Measurements from ENCODE around the gene PLCE1. TPM values are rescaled to one million over a fixed set of nuclear protein-coding genes. Genes with fewer than 3 reads are reported as not detected.

PLCE1 gene
- total and polyA plus RNA-seq, 2 donors (not counting 1 experiment from before 2014, with no cell fraction given) = 0.33 to 1.2 TPM

GRCh38 chr10:93991114-93991513 lies 2.6 kb upstream of the PLCE1 start:
- DNase-seq (ENCODE audit: low read depth in 2 of 2) = peak in 1 of 2 donors; percentile 12

GRCh38 chr10:93991596-93992284 lies 2.0 kb upstream of the PLCE1 start:
- DNase-seq (ENCODE audit: low read depth in 2 of 2) = peak; percentile 68 to 86
- no peak overlapping the region for H3K27ac ChIP-seq (ENCODE audit: insufficient read depth, low read length)
- H3K9me3 ChIP-seq (ENCODE audit: control insufficient read depth, insufficient read depth, low read depth, low read length) = no peaks in the 10 kb centered on the region
- H3K36me3 ChIP-seq (ENCODE audit: control insufficient read depth, insufficient read depth, low read length) = no peaks in the 10 kb centered on the region
- H4K20me1 ChIP-seq (ENCODE audit: control insufficient read depth, extremely low read depth, insufficient read depth, low read length) = no peaks in the 10 kb centered on the region
- H3K79me2 ChIP-seq (ENCODE audit: control insufficient read depth, insufficient read depth, low read length) = no peaks in the 10 kb centered on the region
- H3K4me1 ChIP-seq (ENCODE audit: control insufficient read depth, extremely low read depth, insufficient read depth, low read length) = peaks cover 4% of the 10 kb centered on the region
- H3K4me2 ChIP-seq (ENCODE audit: extremely low read depth, insufficient read depth, low read length) = peak overlapping the region; percentile 48
- no peak overlapping the region for H2AFZ ChIP-seq (ENCODE audit: low read length)
- no peak overlapping the region for H3K9ac ChIP-seq (ENCODE audit: insufficient read depth, low read length)
- H3K4me3 ChIP-seq (replicated peaks in 1 of 4; ENCODE audit: control extremely low read depth in 1 of 4, insufficient read depth in 1 of 4, low read depth in 3 of 4, low read length in 4 of 4) = no peak overlapping the region
- TF ChIP-seq CTCF (conservative IDR thresholded peaks at IDR 0.05 in 1 of 2, IDR thresholded peaks at IDR 0.05 in 1 of 2; ENCODE audit: low read depth in 1 of 2, low read length in 2 of 2) (no peak), EZH2 (IDR thresholded peaks at IDR 0.05; ENCODE audit: low read length, missing control alignments) (no peak)
- H3K27me3 ChIP-seq (ENCODE audit: control insufficient read depth, insufficient read depth, low read length) = peaks cover 10% of the 10 kb centered on the region

More at GRCh38 chr10:93991114-93991513, 2.6 kb upstream of the PLCE1 start:
- H3K79me2 ChIP-seq (ENCODE audit: control insufficient read depth, insufficient read depth, low read length) = no peaks in the 10 kb centered on the region
- peaks cover 10% of the 10 kb centered on the region for H3K27me3 ChIP-seq (ENCODE audit: control insufficient read depth, insufficient read depth, low read length)
- no peak overlapping the region for H3K4me2 ChIP-seq (ENCODE audit: extremely low read depth, insufficient read depth, low read length)
- no peaks in the 10 kb centered on the region for H3K9me3 ChIP-seq (ENCODE audit: control insufficient read depth, insufficient read depth, low read depth, low read length)
- no peak overlapping the region for H3K9ac ChIP-seq (ENCODE audit: insufficient read depth, low read length)
- no peak overlapping the region for H3K27ac ChIP-seq (ENCODE audit: insufficient read depth, low read length)
- no peak overlapping the region for H3K4me3 ChIP-seq (replicated peaks in 1 of 4; ENCODE audit: control extremely low read depth in 1 of 4, insufficient read depth in 1 of 4, low read depth in 3 of 4, low read length in 4 of 4)
- TF ChIP-seq EZH2 (IDR thresholded peaks at IDR 0.05; ENCODE audit: low read length, missing control alignments) (no peak), CTCF (conservative IDR thresholded peaks at IDR 0.05 in 1 of 2, IDR thresholded peaks at IDR 0.05 in 1 of 2; ENCODE audit: low read depth in 1 of 2, low read length in 2 of 2) (no peak)
- H3K36me3 ChIP-seq (ENCODE audit: control insufficient read depth, insufficient read depth, low read length) = no peaks in the 10 kb centered on the region
- H4K20me1 ChIP-seq (ENCODE audit: control insufficient read depth, extremely low read depth, insufficient read depth, low read length) = no peaks in the 10 kb centered on the region
- peaks cover 4% of the 10 kb centered on the region for H3K4me1 ChIP-seq (ENCODE audit: control insufficient read depth, extremely low read depth, insufficient read depth, low read length)
- no peak overlapping the region for H2AFZ ChIP-seq (ENCODE audit: low read length)

GRCh38 chr10:93992400-93993030 lies 1.2 kb upstream of the PLCE1 start:
- DNase-seq (ENCODE audit: low read depth in 2 of 2) = peak; percentile 13 to 29
- no peak overlapping the region for H3K4me2 ChIP-seq (ENCODE audit: extremely low read depth, insufficient read depth, low read length)

More at GRCh38 chr10:93992400-93993030, 1.2 kb upstream of the PLCE1 start:
- Histone ChIP-seq H3K27ac (ENCODE audit: insufficient read depth, low read length) (no peak overlapping the region), H2AFZ (ENCODE audit: low read length) (no peak overlapping the region), H3K27me3 (ENCODE audit: control insufficient read depth, insufficient read depth, low read length) (peaks cover 10% of the 10 kb centered on the region), H3K36me3 (ENCODE audit: control insufficient read depth, insufficient read depth, low read length) (no peaks in the 10 kb centered on the region), H4K20me1 (ENCODE audit: control insufficient read depth, extremely low read depth, insufficient read depth, low read length) (no peaks in the 10 kb centered on the region), H3K79me2 (ENCODE audit: control insufficient read depth, insufficient read depth, low read length) (no peaks in the 10 kb centered on the region), H3K4me3 (replicated peaks in 1 of 4; ENCODE audit: control extremely low read depth in 1 of 4, insufficient read depth in 1 of 4, low read depth in 3 of 4, low read length in 4 of 4) (no peak overlapping the region), H3K4me1 (ENCODE audit: control insufficient read depth, extremely low read depth, insufficient read depth, low read length) (peaks cover 4% of the 10 kb centered on the region), H3K9ac (ENCODE audit: insufficient read depth, low read length) (no peak overlapping the region), H3K9me3 (ENCODE audit: control insufficient read depth, insufficient read depth, low read depth, low read length) (no peaks in the 10 kb centered on the region)
- TF ChIP-seq EZH2 (IDR thresholded peaks at IDR 0.05; ENCODE audit: low read length, missing control alignments) (no peak), CTCF (conservative IDR thresholded peaks at IDR 0.05 in 1 of 2, IDR thresholded peaks at IDR 0.05 in 1 of 2; ENCODE audit: low read depth in 1 of 2, low read length in 2 of 2) (peak; percentile 16 to 25)
